CD14-positive monocyte (primary cell): ENCODE measurements around the gene KIF1A. TPM values are rescaled to one million over a fixed set of nuclear protein-coding genes. Genes with fewer than 3 reads are reported as not detected.

ENCODE experiments used
- DNase-seq, 3 donors: peaks; one replicate each; pipeline ENCODE4 v3.0.0-alpha.2; 2011 to 2022
- H2AFZ ChIP-seq: 2 replicates; pipeline ENCODE4 v1.6.0; 2012; ENCODE audit warnings: mild to moderate bottlenecking, low read depth, low read length, inconsistent platforms; ENCODE audit not compliant: insufficient read depth, poor library complexity, severe bottlenecking
- H3K27ac ChIP-seq, 2 donors: 1 replicate in 1 of 2; 2 replicates in 1 of 2; pipeline ENCODE4 v1.5.1; 2012 to 2013; ENCODE audit warnings: low read length in 2 of 2, control low read depth in 1 of 2, inconsistent platforms in 1 of 2, low read depth in 1 of 2, mild to moderate bottlenecking in 1 of 2
- H3K27me3 ChIP-seq, 2 donors: one replicate each; pipeline versions ENCODE4 v1.6.0 to v1.6.1; 2011 to 2013; ENCODE audit warnings: low read length in 2 of 2; ENCODE audit not compliant: control insufficient read depth in 2 of 2, insufficient read depth in 2 of 2
- H3K36me3 ChIP-seq, 2 donors: replicated peaks in 1 of 2; 1 replicate in 1 of 2; 2 replicates in 1 of 2; pipeline versions ENCODE4 v1.5.1 to v1.6.1; 2012 to 2013; ENCODE audit warnings: low read length in 2 of 2, control low read depth in 1 of 2, inconsistent platforms in 1 of 2, mild to moderate bottlenecking in 1 of 2; ENCODE audit not compliant: insufficient read depth in 2 of 2, control insufficient read depth in 1 of 2
- H3K4me1 ChIP-seq, 2 donors: 1 replicate in 1 of 2; 2 replicates in 1 of 2; pipeline versions ENCODE4 v1.5.1 to v1.6.1; 2012 to 2013; ENCODE audit warnings: low read length in 2 of 2, control low read depth in 1 of 2, inconsistent platforms in 1 of 2, mild to moderate bottlenecking in 1 of 2, moderate library complexity in 1 of 2; ENCODE audit not compliant: insufficient read depth in 2 of 2, control insufficient read depth in 1 of 2
- H3K4me2 ChIP-seq: replicated peaks from 2 replicates; pipeline ENCODE3; 2012; ENCODE audit warnings: low read length, moderate library complexity, mild to moderate bottlenecking; ENCODE audit not compliant: poor library complexity, severe bottlenecking; ENCODE audit errors: extremely low read depth
- H3K4me3 ChIP-seq, 3 experiments: fragments of 200-600 bp in 1 of 3; sonication (generic) in 1 of 3; replicated peaks in 1 of 3; 1 replicate in 2 of 3; 2 replicates in 1 of 3; pipeline ENCODE4 v1.5.1; 2011 to 2013; ENCODE audit warnings: low read length in 3 of 3, mild to moderate bottlenecking in 3 of 3, control low read depth in 2 of 3, low read depth in 2 of 3, inconsistent platforms in 1 of 3, moderate library complexity in 1 of 3
- H3K79me2 ChIP-seq: 2 replicates; pipeline ENCODE4 v1.6.0; 2012; ENCODE audit warnings: mild to moderate bottlenecking, control low read depth, inconsistent platforms, low read length, moderate library complexity; ENCODE audit not compliant: insufficient read depth
- H3K9ac ChIP-seq: 2 replicates; pipeline ENCODE4 v1.6.0; 2017; ENCODE audit warnings: low read length, mild to moderate bottlenecking; ENCODE audit not compliant: insufficient read depth, poor library complexity, severe bottlenecking
- H3K9me3 ChIP-seq, 2 donors: replicated peaks in 1 of 2; 1 replicate in 1 of 2; 2 replicates in 1 of 2; pipeline versions ENCODE4 v1.5.1 to v1.6.1; 2012 to 2013; ENCODE audit warnings: low read length in 2 of 2, control low read depth in 1 of 2; ENCODE audit not compliant: control insufficient read depth in 1 of 2, insufficient read depth in 1 of 2
- H4K20me1 ChIP-seq: 2 replicates; pipeline ENCODE4 v1.6.0; 2012; ENCODE audit warnings: mild to moderate bottlenecking, low read length, control low read depth, moderate library complexity; ENCODE audit not compliant: insufficient read depth
- H3K27ac Mint-ChIP-seq, 7 donors: one replicate each; pipeline ENCODE4 v1.8.0; 2020; ENCODE audit warnings: mild to moderate bottlenecking in 7 of 7, mixed read lengths in 7 of 7, moderate library complexity in 6 of 7, inconsistent platforms in 2 of 7
- H3K27me3 Mint-ChIP-seq, 3 donors: one replicate each; pipeline ENCODE4 v1.8.0; 2021 to 2022; ENCODE audit warnings: low read depth in 3 of 3, mild to moderate bottlenecking in 3 of 3, mixed read lengths in 3 of 3, moderate library complexity in 3 of 3, inconsistent platforms in 1 of 3
- H3K36me3 Mint-ChIP-seq, 2 donors: one replicate each; pipeline ENCODE4 v1.8.0; 2020; ENCODE audit warnings: mixed read lengths in 2 of 2, inconsistent platforms in 1 of 2, mild to moderate bottlenecking in 1 of 2
- H3K4me1 Mint-ChIP-seq: one replicate; pipeline ENCODE4 v1.8.0; 2020; ENCODE audit warnings: mild to moderate bottlenecking, mixed read lengths
- H3K4me3 Mint-ChIP-seq, 2 donors: one replicate each; pipeline ENCODE4 v1.8.0; 2020; ENCODE audit warnings: mild to moderate bottlenecking in 2 of 2, mixed read lengths in 2 of 2, moderate library complexity in 1 of 2
- H3K9me3 Mint-ChIP-seq, 7 donors: one replicate each; pipeline ENCODE4 v1.8.0; 2020 to 2022; ENCODE audit warnings: mixed read lengths in 7 of 7, mild to moderate bottlenecking in 6 of 7, moderate library complexity in 6 of 7, inconsistent platforms in 2 of 7
- WGBS: methylation state at CpG from one replicate; pipeline ENCODE4 v1.1.5; 2013; ENCODE audit warnings: missing lambda C conversion rate; ENCODE audit not compliant: insufficient coverage; 5-methylcytosine and 5-hydroxymethylcytosine counted together
- intact Hi-C, 2 donors: fragments of 100-400 bp; cut with micrococcal nuclease; formaldehyde crosslinking; loops; one replicate each; pipeline versions ENCODE4 v1.15.0 to v1.15.1; 2023
- polyA plus RNA-seq, 3 donors: library from polyadenylated mRNA; depleted of rRNA in 1 of 3; unstranded in 2 of 3; stranded (reverse) in 1 of 3; fragments of 300-500 nt in 2 of 3; fragments of >200 nt in 1 of 3; fragmentation: Illumina TruSeq in 2 of 3; gene quantifications; 1 replicate in 2 of 3; 2 replicates in 1 of 3; pipeline ENCODE4 v1.2.3, GENCODE V29; 2012 to 2021
- TF ChIP-seq, protein P1 (sequence below): fragments of 200-600 bp; IDR thresholded peaks from one replicate; pipeline ENCODE4 v1.8.0; 2022; ENCODE audit warnings: antibody characterized with exemption, mild to moderate bottlenecking

KIF1A gene
- polyA plus RNA-seq, 3 donors: not detected

GRCh38 chr2:240850756-240851077 is 30.7 kb upstream of the KIF1A start:
- Histone ChIP-seq H3K9ac (no peak overlapping the region), H3K4me3 (no peak overlapping the region), H3K9me3 (peaks cover 11 to 32% of the 10 kb centered on the region in 2 donors), H3K79me2 (no peaks in the 10 kb centered on the region), H3K4me2 (no peak overlapping the region), H3K36me3 (no peaks in the 10 kb centered on the region), H3K4me1 (no peaks in the 10 kb centered on the region), H4K20me1 (no peaks in the 10 kb centered on the region), H3K27ac (no peak overlapping the region), H2AFZ (no peak overlapping the region), H3K27me3 (no peaks in the 10 kb centered on the region)
- no peak for DNase-seq
- H3K27me3 Mint-ChIP-seq: peaks cover 1 to 6% (median 3%) of the 10 kb centered on the region in 3 donors
- TF ChIP-seq, protein P1, sequence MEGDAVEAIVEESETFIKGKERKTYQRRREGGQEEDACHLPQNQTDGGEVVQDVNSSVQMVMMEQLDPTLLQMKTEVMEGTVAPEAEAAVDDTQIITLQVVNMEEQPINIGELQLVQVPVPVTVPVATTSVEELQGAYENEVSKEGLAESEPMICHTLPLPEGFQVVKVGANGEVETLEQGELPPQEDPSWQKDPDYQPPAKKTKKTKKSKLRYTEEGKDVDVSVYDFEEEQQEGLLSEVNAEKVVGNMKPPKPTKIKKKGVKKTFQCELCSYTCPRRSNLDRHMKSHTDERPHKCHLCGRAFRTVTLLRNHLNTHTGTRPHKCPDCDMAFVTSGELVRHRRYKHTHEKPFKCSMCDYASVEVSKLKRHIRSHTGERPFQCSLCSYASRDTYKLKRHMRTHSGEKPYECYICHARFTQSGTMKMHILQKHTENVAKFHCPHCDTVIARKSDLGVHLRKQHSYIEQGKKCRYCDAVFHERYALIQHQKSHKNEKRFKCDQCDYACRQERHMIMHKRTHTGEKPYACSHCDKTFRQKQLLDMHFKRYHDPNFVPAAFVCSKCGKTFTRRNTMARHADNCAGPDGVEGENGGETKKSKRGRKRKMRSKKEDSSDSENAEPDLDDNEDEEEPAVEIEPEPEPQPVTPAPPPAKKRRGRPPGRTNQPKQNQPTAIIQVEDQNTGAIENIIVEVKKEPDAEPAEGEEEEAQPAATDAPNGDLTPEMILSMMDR: no peak
- intact Hi-C loops: loop anchor here in 1 of 2 donors (5.0 kb wide), 1 partner anchor 1027 kb away; no protein-coding TSS in a partner anchor
- H3K36me3 Mint-ChIP-seq: no peaks in the 10 kb centered on the region
- 83% methylated on average over 10 of the region's 11 CpGs for WGBS
- H3K4me1 Mint-ChIP-seq: no peaks in the 10 kb centered on the region
- no peak overlapping the region for H3K4me3 Mint-ChIP-seq
- H3K9me3 Mint-ChIP-seq: peaks cover 26 to 38% (median 30%) of the 10 kb centered on the region in 7 donors
- H3K27ac Mint-ChIP-seq: no peak overlapping the region

- Histone ChIP-seq H3K4me3 (no peak overlapping the region), H3K27ac (no peak overlapping the region), H3K79me2 (no peaks in the 10 kb centered on the region), H3K4me2 (no peak overlapping the region), H3K4me1 (no peaks in the 10 kb centered on the region), H4K20me1 (no peaks in the 10 kb centered on the region), H3K9ac (no peak overlapping the region), H2AFZ (no peak overlapping the region), H3K9me3 (peaks cover 11 to 25% of the 10 kb centered on the region in 2 donors), H3K27me3 (no peaks in the 10 kb centered on the region), H3K36me3 (no peaks in the 10 kb centered on the region)
- no peak for DNase-seq
- intact Hi-C loops: loop anchor here in 1 of 2 donors (5.0 kb wide), 1 partner anchor 1027 kb away; no protein-coding TSS in a partner anchor
- Mint-ChIP-seq H3K27me3 (peaks cover 3 to 5% (median 4%) of the 10 kb centered on the region in 3 donors), H3K27ac (no peak overlapping the region), H3K9me3 (peaks cover 20 to 37% (median 28%) of the 10 kb centered on the region in 7 donors), H3K4me3 (no peak overlapping the region), H3K4me1 (no peaks in the 10 kb centered on the region), H3K36me3 (no peaks in the 10 kb centered on the region)
- TF ChIP-seq, protein P1: no peak
- WGBS: 88% methylated on average over 10 of the region's 11 CpGs
These were observed 30.0 kb upstream of the KIF1A start for GRCh38 chr2:240850026-240850425.
